AG20443 (cell line): ENCODE results near the gene KCNT1.

Experiments
- DNase-seq: peaks from one replicate; pipeline ENCODE4 v3.0.0; 2012; ENCODE audit warnings: low spot score, mixed read lengths

KCNT1 gene

DNA sequence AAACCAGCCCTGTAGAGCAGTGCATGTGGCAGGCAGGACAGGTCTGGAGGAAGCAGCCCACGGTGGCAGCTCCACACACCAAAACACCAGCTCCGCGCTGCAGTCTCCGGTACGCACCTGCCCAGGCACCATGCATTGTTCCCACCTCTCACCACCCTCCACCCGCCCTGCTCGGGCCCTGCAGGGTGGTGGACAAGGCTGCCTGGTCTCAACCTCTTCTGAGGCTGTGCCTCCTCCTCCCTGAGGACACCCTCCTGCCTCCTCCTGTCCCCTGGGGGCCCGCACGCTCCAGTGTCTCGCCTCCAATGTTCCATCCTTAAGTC is 96.2 kb downstream of the KCNT1 start:
- no peak for DNase-seq

DNA sequence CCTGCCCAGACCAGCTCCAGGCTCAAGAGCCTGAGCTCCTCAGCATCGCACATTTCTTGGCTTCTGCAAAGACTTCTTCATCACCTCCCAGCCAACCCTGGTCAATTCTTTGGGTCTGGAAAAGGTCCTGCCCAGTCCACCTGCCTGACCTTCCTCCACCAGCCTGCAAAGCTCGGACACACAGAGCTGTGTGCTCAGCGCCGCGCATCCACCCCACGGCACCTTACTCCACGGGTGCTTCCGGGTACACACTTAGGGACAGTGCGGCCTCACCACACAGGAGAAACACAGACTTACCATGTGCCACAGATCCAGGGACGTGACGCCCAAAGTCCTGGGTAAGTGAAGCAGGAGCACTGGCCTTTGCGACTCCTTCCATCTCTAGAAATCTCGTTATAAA is 97.3 kb downstream of the KCNT1 start:
- DNase-seq: no peak

DNA sequence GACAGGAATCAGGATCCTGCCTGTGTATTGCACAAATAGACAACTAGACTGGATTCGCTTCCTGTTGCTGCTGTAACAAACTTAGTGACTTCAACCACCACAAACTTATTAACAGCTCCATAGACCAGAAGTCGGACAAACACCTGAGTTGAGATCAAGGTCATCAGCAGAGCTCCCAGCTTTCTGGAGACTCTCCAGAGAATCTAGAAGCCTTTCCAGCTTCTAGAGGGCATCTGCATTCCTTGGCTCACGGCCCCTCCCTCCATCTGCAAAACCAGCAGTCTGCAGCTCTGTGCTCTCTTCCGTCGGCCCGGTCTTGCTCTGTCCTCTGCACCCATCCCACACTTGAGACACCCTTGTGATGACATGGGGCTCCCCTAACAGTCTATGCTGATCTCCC is 99.1 kb downstream of the KCNT1 start:
- no peak for DNase-seq

DNA sequence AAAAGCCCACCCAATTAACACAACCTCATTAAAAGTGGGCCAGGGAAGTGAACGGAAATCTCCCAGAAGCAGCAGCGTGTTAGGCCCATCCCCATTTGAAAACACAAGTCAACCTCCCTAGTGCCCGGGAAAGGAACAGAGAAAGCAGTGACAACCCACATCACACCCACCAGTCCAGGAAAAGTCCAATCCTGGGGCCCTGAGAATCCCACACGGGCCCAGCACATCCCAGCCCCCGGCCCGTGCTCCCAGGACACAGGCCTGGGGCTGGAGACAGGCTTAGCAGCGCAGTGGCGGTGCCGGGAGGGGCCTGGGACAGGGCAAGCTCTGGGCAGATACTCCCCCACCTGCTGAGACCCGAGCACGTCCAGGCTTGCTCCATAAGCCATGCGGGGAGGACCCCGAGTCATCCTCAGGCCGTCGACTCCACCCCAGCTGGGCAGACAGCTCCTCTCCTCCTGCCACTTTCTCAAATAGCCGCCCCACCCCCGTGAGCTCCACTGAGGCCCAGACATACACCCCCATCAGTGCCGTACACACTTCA is 101.0 kb downstream of the KCNT1 start:
- no peak for DNase-seq

DNA sequence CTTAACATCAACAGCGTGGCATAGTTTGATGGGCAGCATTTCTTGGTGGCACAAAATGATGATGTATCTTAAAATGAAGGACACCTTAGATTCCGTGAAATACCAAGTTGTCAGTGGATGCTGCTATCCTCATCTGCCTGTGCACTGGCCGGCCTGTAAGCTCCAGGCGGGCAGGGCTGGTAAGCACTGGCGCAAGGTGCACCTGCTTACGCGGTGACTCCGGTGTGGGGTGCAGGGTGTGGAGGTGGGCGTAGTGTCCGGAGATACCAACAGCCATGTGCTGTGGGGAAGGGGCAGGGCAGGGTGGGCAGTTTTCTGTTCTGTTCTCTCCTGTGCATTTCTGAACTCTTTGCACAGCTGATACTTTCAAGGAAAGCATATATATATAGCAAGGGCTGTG is 101.5 kb downstream of the KCNT1 start:
- no peak for DNase-seq

DNA sequence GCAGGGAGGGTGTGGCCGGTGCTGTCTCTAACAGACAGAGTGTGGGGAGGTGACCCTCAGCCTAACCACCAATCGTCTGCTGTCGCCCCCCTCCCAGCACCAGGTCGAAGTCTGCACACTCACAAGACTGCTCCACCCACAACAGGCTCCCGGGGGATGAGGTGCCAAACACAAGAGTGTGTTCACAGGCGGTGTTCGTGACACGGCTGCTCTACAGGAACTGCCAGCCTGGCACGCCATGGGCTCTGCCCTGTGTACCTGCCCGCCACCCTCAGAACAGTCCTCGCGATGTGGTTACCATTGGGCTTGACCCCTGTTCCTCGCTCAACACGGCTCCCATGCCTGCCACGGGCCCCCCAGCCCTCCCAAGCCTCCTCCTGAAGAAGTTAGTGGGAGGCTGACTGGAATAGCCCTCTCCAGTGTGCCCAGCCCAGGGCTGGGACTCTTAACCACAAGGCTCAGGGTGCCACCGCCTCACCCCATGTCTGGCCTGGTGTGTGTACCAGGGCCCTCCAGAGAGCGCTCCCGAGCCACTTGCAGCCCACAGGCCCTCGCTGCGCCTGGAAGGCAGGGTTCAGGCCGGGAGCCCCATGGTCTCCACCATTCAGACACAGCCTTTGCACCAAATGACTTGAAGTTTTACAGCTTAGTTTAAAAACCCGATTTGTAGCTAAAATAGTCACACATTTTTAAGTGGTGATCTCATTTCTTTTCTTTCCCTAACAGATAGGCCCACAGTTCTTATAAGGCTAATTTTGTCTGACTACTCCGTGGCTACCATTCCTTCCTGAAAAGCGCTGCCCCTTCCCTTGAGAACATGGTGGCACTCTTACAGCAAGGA is 102.8 kb downstream of the KCNT1 start:
- no peak for DNase-seq

DNA sequence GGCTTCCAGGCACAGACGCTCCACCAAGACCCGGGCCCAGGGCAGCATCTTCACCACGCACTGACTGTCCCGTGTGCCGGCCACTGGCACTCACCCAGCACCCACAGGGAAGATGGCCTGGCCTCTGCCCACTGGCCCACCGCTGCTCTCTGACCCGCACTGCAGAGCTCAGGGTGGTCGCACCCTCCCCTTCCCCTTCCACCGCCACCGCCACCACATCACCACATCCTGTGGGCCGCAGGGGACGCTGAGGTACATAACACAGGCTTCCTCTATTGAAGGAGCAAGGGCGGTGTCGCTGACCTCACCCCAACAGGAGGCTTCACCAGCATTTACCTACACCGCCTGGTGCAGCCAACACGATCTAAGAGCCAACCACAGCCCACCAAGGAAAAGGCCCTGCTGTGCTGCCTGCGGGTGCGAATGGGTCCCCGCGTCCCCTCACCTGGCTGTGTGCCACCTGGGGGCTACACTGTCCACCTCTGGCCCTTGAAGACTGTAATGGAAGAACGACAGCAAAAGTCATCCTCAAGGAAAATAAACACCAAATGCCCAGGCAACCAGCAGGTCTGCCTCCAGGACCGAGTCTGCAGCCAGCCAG is 103.5 kb downstream of the KCNT1 start:
- DNase-seq: no peak

DNA sequence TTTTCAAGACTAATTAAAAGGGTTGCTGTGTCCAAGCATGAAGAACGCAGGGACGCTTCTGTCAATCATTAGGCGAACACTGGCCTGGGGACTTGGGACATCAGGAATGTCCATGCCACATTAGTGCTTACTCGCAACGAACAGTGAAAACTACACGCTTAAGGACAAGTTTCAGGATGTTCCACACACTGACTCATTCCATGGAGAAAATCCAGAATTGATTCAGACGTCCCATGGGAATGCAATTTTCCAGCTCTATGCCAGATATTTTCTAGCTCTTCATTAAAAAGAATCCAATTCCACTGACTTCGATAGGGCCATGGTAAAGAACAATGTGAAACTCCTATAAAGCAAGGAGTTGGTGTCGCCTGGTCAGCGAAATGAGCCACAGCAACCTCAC is 107.2 kb downstream of the KCNT1 start:
- no peak for DNase-seq

DNA sequence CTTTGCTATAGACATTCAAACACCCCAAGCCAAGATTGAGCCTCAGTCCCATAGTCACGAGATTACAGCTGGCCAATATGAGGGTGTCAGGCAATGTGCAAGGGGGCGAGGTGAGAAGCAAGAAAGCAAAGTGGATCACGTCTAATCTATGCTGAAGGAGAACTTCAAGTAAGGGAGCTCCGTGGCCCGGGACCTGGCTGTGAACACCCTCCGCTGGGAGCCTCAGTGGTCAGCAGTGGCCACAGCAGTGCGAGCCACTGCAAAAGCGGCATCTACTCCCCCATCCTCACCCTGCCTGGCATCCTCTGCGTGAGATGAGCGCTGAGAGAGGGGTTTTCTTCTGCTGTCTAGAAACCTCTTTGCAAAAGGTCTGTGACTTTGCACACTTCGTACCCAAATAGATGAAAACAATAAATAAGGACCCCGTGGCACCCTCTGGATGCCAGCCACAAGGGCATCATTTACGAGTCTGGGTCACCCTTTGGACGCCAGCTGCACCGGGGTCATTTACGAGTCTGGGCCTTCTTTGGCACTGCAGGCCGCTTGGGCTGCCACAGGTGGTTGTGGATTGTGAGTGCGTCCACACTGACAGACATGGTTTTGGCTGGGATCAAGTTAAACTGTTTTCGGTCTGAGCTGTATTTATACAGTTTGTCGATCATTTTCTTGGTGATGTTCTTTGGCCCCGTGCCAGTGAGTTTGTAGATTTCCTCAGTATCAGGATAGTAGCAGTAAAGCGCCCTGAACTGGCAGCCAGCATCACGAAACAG is 109.0 kb downstream of the KCNT1 start:
- DNase-seq: no peak

DNA sequence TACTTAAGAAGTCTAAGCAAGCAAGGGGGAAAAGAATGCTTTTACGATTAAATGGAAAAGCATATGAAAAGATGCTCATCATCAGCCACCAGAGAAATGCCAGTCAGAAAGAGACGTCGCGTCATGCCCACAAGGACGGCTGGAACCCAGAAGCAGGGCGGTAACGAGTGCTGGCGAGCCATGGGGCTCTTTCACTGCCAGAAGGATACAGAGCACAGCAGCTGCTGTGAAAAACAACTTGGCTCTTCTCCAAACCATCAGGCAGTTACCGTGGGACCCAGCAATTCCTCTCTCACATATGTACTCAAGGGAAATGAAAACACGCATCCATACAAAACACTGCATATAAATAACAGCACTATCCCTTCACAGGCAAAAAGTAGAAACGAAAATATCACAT is 109.8 kb downstream of the KCNT1 start:
- DNase-seq: no peak

DNA sequence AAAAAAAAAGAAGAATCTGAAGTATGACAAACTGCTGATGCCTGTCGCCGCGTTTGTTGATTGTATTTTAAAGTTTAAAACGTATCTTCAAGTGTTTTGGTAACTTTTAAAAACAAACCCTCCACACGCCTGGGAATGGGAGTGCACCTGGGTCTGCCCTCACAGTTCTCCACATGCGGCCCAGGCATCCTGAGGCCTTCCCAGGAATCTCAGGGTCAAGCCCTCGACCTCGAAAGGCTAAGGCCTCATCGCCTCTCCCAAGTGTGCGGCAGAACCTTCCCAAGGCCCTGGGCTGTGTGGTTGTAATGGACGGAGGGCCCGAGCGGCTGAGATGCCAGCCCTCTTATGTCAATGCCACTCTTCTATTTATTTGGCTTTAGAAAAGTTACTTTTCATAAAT is 111.0 kb downstream of the KCNT1 start:
- no peak for DNase-seq

DNA sequence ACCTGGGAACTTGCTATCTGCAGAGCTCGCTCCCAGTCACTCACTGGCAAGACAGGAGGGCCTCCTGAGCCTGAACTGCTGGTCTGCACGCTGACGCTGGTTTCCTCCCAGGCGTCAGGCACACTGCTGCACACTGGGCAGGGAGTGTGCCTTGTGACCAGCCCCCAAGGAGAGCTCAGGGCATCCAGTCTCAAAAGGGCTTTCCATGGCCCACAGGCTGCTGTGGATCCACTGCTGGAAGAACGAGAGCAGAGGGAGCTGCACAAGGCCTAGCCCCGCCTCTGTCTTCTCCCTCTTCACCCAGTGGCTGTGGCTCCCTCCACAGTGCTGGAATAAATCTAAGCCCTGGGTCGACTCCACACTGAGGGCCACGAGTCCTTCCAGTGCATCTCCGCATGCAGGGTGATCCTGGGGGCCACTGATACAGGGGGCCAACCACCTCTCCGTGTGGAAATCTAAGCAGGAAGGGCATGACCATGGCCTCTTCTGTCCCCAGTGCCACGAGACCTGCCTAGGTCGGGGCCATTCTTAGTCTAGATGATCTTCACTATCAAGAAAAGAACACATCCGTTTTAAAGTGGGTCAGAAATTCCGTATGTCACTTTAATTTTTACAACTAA is 111.8 kb downstream of the KCNT1 start:
- no peak for DNase-seq

DNA sequence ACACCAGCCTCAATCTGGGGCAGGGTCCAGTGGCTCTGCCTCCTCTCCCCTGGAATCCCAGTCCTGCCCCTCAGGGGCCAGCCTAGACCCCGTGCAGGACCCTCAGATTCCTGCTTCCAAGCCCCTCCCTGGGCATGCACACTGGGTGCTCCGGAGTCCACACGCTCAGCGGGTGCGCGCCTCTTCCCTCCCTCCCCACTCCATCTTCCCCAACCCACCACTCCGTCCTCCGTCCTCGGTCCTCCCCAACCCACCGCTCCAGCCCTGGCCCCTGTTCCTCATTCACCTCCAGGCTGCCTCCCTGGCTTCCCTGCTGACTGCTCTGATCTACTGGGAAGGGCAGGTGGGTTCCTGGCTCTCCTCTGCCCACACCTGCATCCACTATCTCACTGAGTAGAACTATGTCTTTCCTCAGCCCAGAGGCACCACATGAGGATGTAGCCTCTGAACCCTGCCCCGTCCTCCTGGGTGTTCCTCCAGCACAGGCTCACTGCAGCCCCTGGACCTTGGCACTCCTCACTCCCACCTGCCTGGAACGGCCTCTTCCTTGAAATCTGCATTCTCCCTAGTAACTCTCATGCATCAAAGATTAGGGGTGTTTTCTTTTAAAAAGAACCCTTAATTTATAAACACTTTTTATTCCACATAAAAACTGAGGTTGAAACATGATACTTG is 112.6 kb downstream of the KCNT1 start:
- DNase-seq: no peak

DNA sequence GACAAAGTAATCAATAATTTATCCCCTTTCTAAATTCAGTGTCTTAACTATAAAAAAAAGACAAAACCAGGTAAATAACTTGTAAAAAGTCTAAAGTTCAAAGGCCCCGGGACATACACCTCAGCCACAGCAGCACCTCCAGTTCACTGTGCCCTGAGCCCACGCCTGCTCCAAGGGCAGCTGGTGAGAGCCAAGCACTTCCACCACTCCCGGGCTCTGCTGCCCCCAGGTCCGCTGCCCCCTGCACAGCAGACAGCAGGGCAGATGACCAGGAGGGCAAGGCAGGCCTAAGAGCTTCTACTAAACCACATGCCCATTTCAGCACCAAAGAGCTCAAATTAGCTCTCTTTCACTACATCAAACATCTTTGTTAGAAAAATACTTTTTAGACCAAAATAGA is 113.4 kb downstream of the KCNT1 start:
- DNase-seq: no peak

DNA sequence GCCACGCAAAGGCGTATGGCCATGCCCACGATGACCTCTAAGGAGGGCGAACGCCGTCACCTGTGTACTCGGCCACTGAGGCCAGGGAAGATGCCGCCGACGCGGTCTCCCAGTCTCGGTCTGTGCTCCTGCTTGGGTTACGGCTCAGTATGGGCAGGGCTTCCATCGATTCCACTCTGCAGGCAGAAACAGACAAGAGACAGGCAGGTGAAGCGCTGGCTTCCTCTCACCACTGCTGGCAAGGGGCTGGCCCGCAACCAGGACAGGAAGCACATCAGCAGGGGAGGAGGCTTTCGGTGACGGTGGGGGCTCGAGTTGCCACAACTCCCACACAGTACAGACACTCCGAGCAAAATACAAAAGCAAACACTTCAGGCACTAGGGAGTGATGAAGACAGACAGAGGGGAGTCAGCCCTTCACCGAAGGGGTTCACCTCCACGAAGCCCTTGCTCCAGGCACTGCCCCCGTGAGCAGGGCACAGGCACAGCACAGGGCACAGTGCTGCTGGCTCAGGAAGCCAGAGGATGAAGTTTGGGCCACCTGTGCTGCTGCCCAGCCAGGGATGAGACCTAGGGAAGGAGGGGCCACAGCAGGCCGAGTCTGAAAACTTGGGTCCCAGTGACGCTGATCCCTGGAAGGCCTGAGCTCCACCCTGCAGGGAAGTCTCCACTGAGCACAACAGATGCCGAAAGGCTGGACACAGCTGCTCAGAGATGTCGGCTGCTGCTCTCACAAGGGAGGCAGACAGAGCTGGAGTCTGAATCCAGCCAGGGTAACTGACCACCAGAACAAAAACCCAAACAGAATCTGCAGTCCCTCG is 114.1 kb downstream of the KCNT1 start:
- DNase-seq: no peak

DNA sequence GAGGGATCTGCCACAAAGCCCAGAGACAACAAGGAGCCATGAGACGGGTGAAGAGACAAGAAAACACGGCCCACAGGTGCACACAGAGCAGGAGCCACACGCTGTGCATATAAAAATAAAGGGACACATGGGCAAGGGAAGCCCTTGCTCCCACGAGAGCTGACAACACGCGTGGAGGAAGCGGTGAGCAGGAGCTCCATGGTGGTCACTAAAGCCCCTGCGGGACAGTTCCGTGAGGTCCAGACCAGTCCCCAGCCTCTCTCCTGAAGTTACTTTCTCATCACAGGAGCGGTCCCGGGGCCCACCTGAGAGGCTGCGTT is 114.6 kb downstream of the KCNT1 start:
- no peak for DNase-seq

DNA sequence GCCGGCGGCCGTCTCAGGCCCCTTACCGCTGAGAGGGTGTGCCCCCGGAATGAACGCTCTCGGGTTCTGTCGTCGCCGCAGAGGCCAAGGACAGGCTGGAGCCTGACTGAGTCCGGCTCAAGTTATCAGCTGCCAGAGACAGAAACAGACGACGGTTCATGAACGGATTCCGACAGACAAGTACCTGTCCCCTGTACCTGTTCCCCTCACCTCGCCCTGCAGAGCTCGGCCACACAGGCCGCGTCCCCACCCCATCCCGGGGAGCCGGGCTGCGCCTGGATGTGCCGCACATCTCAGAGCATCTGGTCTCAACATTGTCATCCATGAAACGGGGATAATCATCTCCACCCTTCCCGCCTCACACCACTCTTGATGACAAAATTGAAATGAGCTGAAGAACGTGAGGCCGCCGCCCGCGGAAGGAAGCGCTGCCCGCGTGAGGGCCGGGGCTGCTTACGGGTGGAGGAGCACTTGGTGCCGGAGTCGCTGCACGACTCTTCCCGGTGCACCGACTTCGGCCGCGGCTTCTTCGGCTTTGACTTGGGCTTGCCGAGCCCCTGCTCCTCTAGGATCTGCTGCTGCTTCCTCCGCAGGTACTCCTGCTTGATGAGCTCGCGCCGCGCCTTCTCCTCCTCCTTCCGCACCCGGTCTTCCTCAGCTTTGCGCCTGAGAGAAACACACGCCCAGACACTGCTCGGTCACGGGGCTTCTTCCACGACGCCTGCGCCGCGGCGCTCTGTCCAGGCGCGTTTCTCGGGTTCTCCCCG is 116.1 kb downstream of the KCNT1 start:
- DNase-seq: no peak

DNA sequence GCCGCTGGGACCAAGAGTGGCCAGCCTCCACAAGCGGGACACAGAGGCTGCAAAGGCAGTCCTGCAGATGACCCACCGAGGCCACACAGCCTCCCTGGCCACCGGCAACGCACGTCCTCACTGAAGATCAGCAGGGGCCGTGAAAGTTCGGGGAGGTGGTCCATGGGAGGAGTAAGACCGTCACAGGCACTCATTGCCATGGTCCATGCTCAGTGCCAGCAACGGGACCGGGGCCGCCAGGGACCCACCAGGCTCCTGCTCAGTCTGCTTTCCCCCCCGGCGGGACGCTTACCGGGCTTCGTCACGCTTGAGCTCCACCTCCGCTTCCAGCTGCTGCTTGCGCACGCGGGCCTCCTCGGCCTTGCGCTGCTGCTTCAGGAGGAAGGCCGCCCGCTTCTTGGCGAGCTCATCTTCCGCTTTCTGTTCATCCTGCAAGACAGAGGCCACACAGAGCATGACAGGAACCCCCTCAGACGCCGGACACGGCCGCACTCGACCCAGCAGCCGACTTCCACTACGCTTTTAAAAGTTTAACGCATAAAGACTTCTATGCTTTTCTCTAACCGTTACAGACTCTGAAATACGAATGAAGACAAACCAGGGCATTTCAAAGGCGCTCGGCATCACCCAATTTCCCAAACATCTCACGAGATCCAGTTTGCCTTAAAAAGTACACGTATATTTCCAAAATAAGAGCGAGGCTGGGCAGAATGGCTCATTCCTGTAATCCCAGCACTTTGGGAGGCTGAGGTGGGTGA is 116.9 kb downstream of the KCNT1 start:
- DNase-seq: no peak

DNA sequence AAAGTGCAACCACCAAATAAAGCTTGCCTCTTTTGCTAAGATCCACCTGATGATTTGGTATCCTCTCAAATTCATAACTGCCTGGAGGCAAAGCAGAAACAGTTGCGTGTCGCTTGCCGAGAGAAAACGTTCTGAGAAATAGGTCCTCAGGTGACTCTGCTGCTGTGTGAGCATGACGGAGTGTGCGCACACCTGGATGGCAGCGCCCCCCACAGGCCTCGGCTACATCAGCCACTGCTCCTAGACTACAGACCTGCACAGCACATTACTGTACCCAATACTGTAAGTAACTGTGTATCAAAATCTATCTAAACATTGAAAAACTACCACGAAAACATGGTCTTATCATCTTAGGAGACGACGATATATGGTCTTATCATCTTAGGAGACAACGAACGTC is 117.9 kb downstream of the KCNT1 start:
- DNase-seq: no peak

DNA sequence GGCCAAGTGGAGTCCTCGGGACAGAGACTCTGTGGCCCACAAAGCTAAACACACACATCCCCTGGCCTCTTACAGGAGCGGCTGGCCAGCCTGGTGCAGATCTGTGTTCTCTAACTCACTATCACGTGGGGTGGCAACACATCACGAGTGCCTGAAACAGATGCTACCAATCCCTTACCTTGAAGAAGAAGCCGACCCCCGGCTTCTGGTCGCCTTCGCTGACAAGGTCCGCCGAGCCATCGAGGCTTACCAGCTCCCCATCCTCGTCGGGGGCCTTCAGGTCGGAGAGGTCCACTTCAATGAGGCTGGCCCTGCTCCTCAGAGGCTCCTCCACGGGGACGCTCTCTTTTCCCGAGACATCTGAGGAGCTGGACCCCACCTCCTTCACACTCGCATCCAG is 118.7 kb downstream of the KCNT1 start:
- no peak for DNase-seq
